Calu3 (cell line): ENCODE measurements around the gene CELSR2. TPM values are rescaled to one million over a fixed set of nuclear protein-coding genes. Genes with fewer than 3 reads are reported as not detected.
"Not testable (repeated sequence)": the region's sequence is repeated elsewhere in the genome, so short reads cannot be mapped to it uniquely, and the experiment has no call there.

Source experiments
- BruUV-seq: library from RNA; stranded (reverse); fragments of 400-500 nt; replicated peaks from 2 replicates; lab custom pipeline; 2021; lab: Mats Ljungman, UMichigan
- CTCF ChIA-PET: fragments of 300-600 bp; sonication (Branson Sonifier 250); formaldehyde crosslinking; loops from one replicate; lab custom pipeline; 2022; ENCODE audit warnings: antibody characterized with exemption; lab: Charles Lee
- DNase-seq: peaks from one replicate; pipeline ENCODE4 v3.0.0; 2022
- H3K27ac Mint-ChIP-seq: one replicate; pipeline ENCODE4 v1.8.0; 2022; ENCODE audit warnings: mixed read lengths; ENCODE audit not compliant: unreplicated experiment
- H3K27me3 Mint-ChIP-seq: one replicate; pipeline ENCODE4 v1.8.0; 2022; ENCODE audit warnings: mixed read lengths; ENCODE audit not compliant: unreplicated experiment
- H3K36me3 Mint-ChIP-seq: one replicate; pipeline ENCODE4 v1.8.0; 2022; ENCODE audit warnings: mild to moderate bottlenecking, moderate library complexity, mixed read lengths; ENCODE audit not compliant: insufficient read depth, unreplicated experiment
- H3K4me1 Mint-ChIP-seq: one replicate; pipeline ENCODE4 v1.8.0; 2022; ENCODE audit warnings: mild to moderate bottlenecking, low read depth, mixed read lengths; ENCODE audit not compliant: unreplicated experiment
- H3K4me3 Mint-ChIP-seq: one replicate; pipeline ENCODE4 v1.8.0; 2022; ENCODE audit warnings: mild to moderate bottlenecking, low read depth, moderate library complexity, mixed read lengths; ENCODE audit not compliant: unreplicated experiment
- H3K9me3 Mint-ChIP-seq: one replicate; pipeline ENCODE4 v1.8.0; 2022; ENCODE audit warnings: low read depth, mixed read lengths; ENCODE audit not compliant: unreplicated experiment
- intact Hi-C: fragments of 100-400 bp; cut with micrococcal nuclease; formaldehyde crosslinking; loops from one replicate; pipeline ENCODE4 v1.10.0; 2022; ENCODE audit not compliant: unreplicated experiment
- total RNA-seq: library from RNA; stranded (reverse); gene quantifications from 2 replicates; pipeline ENCODE4 v1.2.3, GENCODE V29; 2022
- TF ChIP-seq, protein P1 (sequence below): fragments of 200-600 bp; IDR thresholded peaks from one replicate; pipeline ENCODE4 v1.8.0; 2022; ENCODE audit warnings: antibody characterized with exemption; ENCODE audit not compliant: unreplicated experiment

The CELSR2 gene
- total RNA-seq, 1 experiment from 2014 or later: 5.3 TPM

DNA sequence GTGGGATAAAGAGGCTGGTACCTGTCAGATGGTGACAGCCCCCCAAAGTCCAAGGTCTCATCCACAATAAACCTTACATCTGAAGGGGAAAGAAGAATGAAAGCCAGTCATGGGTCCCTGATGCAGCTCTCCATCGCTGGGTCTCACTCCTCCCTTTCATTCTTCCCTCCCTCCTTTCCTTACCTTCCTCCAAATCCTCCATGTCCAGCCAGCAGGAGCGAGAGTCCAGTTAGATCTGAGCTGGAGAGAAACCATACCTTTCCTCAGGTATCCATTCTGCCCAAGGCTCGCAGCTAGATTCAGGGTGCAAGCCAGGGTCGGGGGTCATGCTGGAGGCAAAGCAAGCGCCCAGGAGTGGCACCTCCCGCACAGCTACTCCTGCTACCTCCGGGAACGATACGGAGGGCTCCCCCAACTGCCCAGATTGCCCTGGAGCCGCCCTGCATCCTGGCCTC is 33.2 kb downstream of the CELSR2 start:
- DNase-seq: no peak
- no TSS peak for BruUV-seq
- CTCF ChIA-PET: interaction anchor here (0.7 to 1.0 kb wide), 3 partner anchors 9 to 73 kb away, joined by 4 read pairs; no protein-coding TSS in a partner anchor
- intact Hi-C loops: loop anchor here (10.0 kb wide), 1 partner anchor 52 kb away; no protein-coding TSS in a partner anchor
- no peaks in the 10 kb centered on the region for H3K4me1 Mint-ChIP-seq
- peaks cover 16% of the 10 kb centered on the region for H3K36me3 Mint-ChIP-seq
- H3K4me3 Mint-ChIP-seq: peak overlapping the region; percentile 87
- no peaks in the 10 kb centered on the region for H3K9me3 Mint-ChIP-seq
- H3K27ac Mint-ChIP-seq: peak overlapping the region; percentile 47
- TF ChIP-seq, protein P1, sequence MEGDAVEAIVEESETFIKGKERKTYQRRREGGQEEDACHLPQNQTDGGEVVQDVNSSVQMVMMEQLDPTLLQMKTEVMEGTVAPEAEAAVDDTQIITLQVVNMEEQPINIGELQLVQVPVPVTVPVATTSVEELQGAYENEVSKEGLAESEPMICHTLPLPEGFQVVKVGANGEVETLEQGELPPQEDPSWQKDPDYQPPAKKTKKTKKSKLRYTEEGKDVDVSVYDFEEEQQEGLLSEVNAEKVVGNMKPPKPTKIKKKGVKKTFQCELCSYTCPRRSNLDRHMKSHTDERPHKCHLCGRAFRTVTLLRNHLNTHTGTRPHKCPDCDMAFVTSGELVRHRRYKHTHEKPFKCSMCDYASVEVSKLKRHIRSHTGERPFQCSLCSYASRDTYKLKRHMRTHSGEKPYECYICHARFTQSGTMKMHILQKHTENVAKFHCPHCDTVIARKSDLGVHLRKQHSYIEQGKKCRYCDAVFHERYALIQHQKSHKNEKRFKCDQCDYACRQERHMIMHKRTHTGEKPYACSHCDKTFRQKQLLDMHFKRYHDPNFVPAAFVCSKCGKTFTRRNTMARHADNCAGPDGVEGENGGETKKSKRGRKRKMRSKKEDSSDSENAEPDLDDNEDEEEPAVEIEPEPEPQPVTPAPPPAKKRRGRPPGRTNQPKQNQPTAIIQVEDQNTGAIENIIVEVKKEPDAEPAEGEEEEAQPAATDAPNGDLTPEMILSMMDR: no peak
- no peaks in the 10 kb centered on the region for H3K27me3 Mint-ChIP-seq

DNA sequence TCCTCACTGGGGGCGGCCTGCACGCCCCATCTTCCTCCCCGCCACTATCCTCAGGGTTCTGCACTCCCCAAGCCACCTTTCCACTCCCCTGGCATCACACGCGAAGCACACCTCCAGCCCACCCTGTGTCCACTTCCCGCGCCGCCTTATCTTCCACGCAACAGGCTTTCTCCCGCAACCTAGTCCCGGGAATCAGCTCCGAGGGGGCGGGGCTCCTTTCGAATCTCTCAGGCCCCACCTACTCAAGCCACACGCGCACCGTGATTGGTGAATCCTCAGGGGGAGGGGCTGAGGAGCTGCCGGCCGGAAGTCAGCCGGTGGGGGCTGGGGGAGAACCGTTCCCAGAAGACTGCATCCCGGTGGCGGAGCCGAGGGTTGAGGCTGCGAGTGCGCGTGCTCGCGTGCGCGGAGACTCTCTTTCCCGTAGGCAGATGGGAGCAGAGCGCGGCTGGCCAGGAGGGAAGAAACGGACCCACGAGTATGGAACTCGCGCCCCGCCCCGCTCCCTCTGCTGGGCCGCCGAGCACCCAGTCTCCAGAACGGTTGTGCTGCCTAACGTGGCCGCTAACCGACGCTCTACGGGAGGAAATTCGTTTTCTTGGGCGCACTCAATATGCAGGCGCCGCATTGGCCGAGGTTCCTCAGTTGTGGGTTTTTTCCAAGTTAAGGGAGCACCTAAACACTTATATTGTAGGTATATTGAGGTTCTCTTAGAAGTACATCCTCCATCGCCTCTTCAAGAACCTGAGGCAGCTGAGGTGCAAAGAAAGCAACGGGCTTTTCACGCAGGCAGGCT is 33.8 kb downstream of the CELSR2 start, which contains the start of gene PSRC1:
Gene PSRC1, minus strand, starts transcription at position 194 of the 796 bp plus-strand sequence.
- Mint-ChIP-seq H3K27ac (peak within 1 kb of the TSS; percentile 47), H3K4me1 (no peaks in the 10 kb centered on the region)
- intact Hi-C loops: loop anchor here (10.0 kb wide), 1 partner anchor 52 kb away; no protein-coding TSS in a partner anchor

DNA sequence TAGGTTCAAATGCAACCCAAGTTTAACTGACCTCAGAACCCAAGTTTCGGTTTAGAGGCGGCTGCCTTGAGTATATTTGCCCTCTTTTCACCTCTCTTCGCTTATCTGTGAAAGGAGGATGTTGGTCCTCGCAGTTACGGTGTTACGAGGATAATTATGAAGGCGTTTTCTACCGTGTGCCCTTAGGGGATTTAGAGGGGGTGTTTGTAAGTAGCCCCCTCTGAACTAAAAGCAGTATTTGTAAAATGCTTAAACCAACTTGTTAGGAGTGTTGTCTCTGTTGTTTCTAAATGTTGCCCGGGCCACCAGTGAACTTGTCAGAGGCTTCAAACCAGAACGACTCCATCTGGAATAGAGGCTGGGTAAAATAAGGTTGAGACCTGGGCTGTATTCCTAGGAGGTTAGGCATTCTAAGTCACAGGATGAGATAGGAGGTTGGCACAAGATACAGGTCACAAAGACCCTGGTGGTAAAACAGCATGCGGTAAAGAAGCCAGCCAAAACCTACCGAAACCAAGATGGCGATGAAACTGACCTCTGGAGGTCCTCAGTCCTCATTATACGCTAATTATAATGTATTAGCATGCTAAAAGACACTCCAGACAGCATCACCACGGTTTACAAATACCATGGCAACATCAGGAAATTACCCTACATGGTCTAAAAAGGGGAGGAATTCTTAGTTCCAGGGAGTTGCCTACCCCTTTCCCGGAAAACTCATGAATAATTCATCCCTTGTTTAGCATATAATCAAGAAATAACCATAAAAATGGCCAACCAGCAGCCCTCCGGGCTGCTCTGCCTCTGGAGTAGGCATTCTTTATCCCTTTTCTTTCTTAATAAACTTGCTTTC is 34.6 kb downstream of the CELSR2 start:
- DNase-seq: no peak
- Mint-ChIP-seq H3K4me1 (no peaks in the 10 kb centered on the region), H3K36me3 (peaks cover 16% of the 10 kb centered on the region), H3K9me3 (no peaks in the 10 kb centered on the region), H3K27me3 (no peaks in the 10 kb centered on the region), H3K27ac (peak overlapping the region; percentile 47), H3K4me3 (peak overlapping the region; percentile 87)
- BruUV-seq: no TSS peak
- intact Hi-C loops: loop anchor here (10.0 kb wide), 1 partner anchor 51 kb away; no protein-coding TSS in a partner anchor
- CTCF ChIA-PET: no interaction called here
- TF ChIP-seq, protein P1: no peak

More for the DNA sequence above, 33.8 kb downstream of the CELSR2 start, which contains the start of gene PSRC1:
- BruUV-seq: TSS peak; percentile 86
- H3K4me3 Mint-ChIP-seq: peak within 1 kb of the TSS; percentile 87
- no peaks in the 10 kb centered on the region for H3K27me3 Mint-ChIP-seq
- peaks cover 16% of the 10 kb centered on the region for H3K36me3 Mint-ChIP-seq
- TF ChIP-seq, protein P1: no peak
- DNase-seq: peak; percentile 94
- H3K9me3 Mint-ChIP-seq: no peaks in the 10 kb centered on the region
- CTCF ChIA-PET: interaction anchor here (0.6 to 1.0 kb wide), 4 partner anchors 10 to 116 kb away, joined by 4 read pairs; no protein-coding TSS in a partner anchor

DNA sequence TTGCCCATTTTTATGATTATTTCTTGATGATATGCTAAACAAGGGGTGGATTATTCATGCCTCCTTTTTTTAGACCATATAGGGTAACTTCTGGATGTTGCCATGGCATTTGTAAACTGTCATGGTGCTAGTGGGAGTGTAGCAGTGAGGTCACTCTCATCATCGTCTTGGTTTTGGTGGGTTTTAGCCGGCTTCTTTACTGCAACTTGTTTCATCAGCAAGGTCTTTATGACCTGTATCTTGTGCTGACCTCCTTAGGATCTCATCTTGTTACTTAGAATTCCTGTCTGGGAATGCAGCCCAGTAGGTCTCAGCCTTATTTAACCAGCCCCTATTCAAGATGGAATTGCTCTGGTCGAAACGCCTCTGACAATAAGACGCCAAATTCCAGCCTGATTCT is 37.4 kb downstream of the CELSR2 start:
- H3K9me3 Mint-ChIP-seq, BruUV-seq, H3K27ac Mint-ChIP-seq, H3K27me3 Mint-ChIP-seq, H3K4me1 Mint-ChIP-seq, CTCF ChIA-PET, H3K4me3 Mint-ChIP-seq, DNase-seq: not testable (repeated sequence)
- intact Hi-C loops: loop anchor here (10.0 kb wide), 1 partner anchor 48 kb away; no protein-coding TSS in a partner anchor
- peaks cover 16% of the 10 kb centered on the region for H3K36me3 Mint-ChIP-seq
